Lower lobe of right lung (tissue), 2 donors: ENCODE data around the gene CCKAR. TPM values are rescaled to one million over a fixed set of nuclear protein-coding genes. Genes with fewer than 3 reads are reported as not detected.
A peak's percentile ranks its signal among the peaks of the same experiment; 100 is the strongest.

Experiments used
- ATAC-seq, 2 donors: fragments of 200-7000 bp; cut with Tn5 transposase; one replicate each; pipeline ENCODE4 v1.9.1; 2020 to 2022; ENCODE audit warnings: mild to moderate bottlenecking in 2 of 2, moderate library complexity in 2 of 2
- DNase-seq: peaks from one replicate; pipeline ENCODE4 v3.0.0-alpha.2; 2020
- H3K27ac ChIP-seq: fragments of 200-600 bp; one replicate; pipeline ENCODE4 v1.8.0; 2022
- H3K27me3 ChIP-seq: fragments of 200-600 bp; one replicate; pipeline ENCODE4 v1.8.0; 2022; ENCODE audit warnings: low read depth
- H3K36me3 ChIP-seq: fragments of 200-600 bp; one replicate; pipeline ENCODE4 v1.8.0; 2022; ENCODE audit warnings: mild to moderate bottlenecking
- H3K4me1 ChIP-seq: fragments of 200-600 bp; one replicate; pipeline ENCODE4 v1.8.0; 2022
- H3K4me3 ChIP-seq: fragments of 200-600 bp; one replicate; pipeline ENCODE4 v1.8.0; 2022; ENCODE audit warnings: mild to moderate bottlenecking
- H3K9me3 ChIP-seq: fragments of 200-600 bp; one replicate; pipeline ENCODE4 v1.8.0; 2022
- CTCF ChIP-seq: fragments of 200-600 bp; IDR thresholded peaks from one replicate; pipeline ENCODE4 v1.8.0; 2022; ENCODE audit warnings: antibody characterized with exemption, mild to moderate bottlenecking
- intact Hi-C: fragments of 100-400 bp; cut with DNase I; formaldehyde crosslinking; loops from one replicate; pipeline ENCODE4 v1.11.0; 2022
- total RNA-seq: library from RNA; stranded (reverse); fragmentation: NEBNext Ultra II Directional; extraction: Animal tissue kit (Norgen Biotek cat#: 25700); gene quantifications from one replicate; pipeline ENCODE4 v1.2.1, GENCODE V29; 2021
- donor health status: DM: no; HTN: yes; CAD: no; lungs with severe emphysema.

CCKAR gene
- total RNA-seq, 1 donor from 2014 or later, result not detected

- H3K9me3 ChIP-seq, result no peaks in the 10 kb centered on the region
- no peaks in the 10 kb centered on the region for H3K27me3 ChIP-seq
- ATAC-seq (no peak), DNase-seq (no peak)
- TF ChIP-seq CTCF, result no peak
- H3K27ac ChIP-seq, result no peak overlapping the region
- H3K4me3 ChIP-seq, result no peak overlapping the region
- peaks cover 3% of the 10 kb centered on the region for H3K4me1 ChIP-seq
- no peaks in the 10 kb centered on the region for H3K36me3 ChIP-seq
- intact Hi-C loops, result no loop called here
These were observed 32.9 kb downstream of the CCKAR start for GRCh38 chr4:26457412-26457811.

- no peak overlapping the region for H3K27ac ChIP-seq
- intact Hi-C loops, result no loop called here
- ATAC-seq, result no peak
These were observed 34.7 kb downstream of the CCKAR start for GRCh38 chr4:26455571-26455970.

GRCh38 chr4:26454961-26455360, 35.3 kb downstream of the CCKAR start:
- TF ChIP-seq CTCF, result no peak
- Histone ChIP-seq H3K4me3 (no peak overlapping the region), H3K27me3 (no peaks in the 10 kb centered on the region), H3K9me3 (no peaks in the 10 kb centered on the region), H3K27ac (no peak overlapping the region), H3K36me3 (no peaks in the 10 kb centered on the region), H3K4me1 (peaks cover 3% of the 10 kb centered on the region)
- ATAC-seq (no peak), DNase-seq (no peak)
- intact Hi-C loops, result no loop called here

More at GRCh38 chr4:26455571-26455970, 34.7 kb downstream of the CCKAR start:
- H3K4me3 ChIP-seq, result no peak overlapping the region
- TF ChIP-seq CTCF, result no peak
- no peaks in the 10 kb centered on the region for H3K9me3 ChIP-seq
- H3K27me3 ChIP-seq, result no peaks in the 10 kb centered on the region
- H3K4me1 ChIP-seq, result peaks cover 3% of the 10 kb centered on the region
- DNase-seq, result no peak
- no peaks in the 10 kb centered on the region for H3K36me3 ChIP-seq

- no peaks in the 10 kb centered on the region for H3K9me3 ChIP-seq
- no peaks in the 10 kb centered on the region for H3K27me3 ChIP-seq
- no peak for DNase-seq
- H3K36me3 ChIP-seq, result no peaks in the 10 kb centered on the region
- H3K4me1 ChIP-seq, result no peaks in the 10 kb centered on the region
- no peak for TF ChIP-seq CTCF
- intact Hi-C loops, result no loop called here
- ATAC-seq, result peak in 1 of 2 donors; percentile 40
- H3K27ac ChIP-seq, result no peak overlapping the region
- no peak overlapping the region for H3K4me3 ChIP-seq
These were observed 37.4 kb downstream of the CCKAR start for GRCh38 chr4:26452565-26453531.

GRCh38 chr4:26451597-26451996, 38.7 kb downstream of the CCKAR start:
- Histone ChIP-seq H3K9me3 (no peaks in the 10 kb centered on the region), H3K4me3 (no peak overlapping the region), H3K36me3 (no peaks in the 10 kb centered on the region), H3K27me3 (no peaks in the 10 kb centered on the region), H3K4me1 (no peaks in the 10 kb centered on the region), H3K27ac (no peak overlapping the region)
- TF ChIP-seq CTCF, result no peak
- intact Hi-C loops, result no loop called here
- no peak for DNase-seq
- no peak for ATAC-seq
